Right lobe of liver (tissue), 6 donors: Measurements from ENCODE around the gene EDEM2. TPM values are rescaled to one million over a fixed set of nuclear protein-coding genes. Genes with fewer than 3 reads are reported as not detected.
A peak's percentile ranks its signal among the peaks of the same experiment; 100 is the strongest.
"Not testable (repeated sequence)": the region's sequence is repeated elsewhere in the genome, so short reads cannot be mapped to it uniquely, and the experiment has no call there.

Source experiments
- ATAC-seq, 4 donors: fragments of 200-7000 bp; cut with Tn5 transposase; one replicate each; pipeline ENCODE4 v1.9.1; 2020; ENCODE audit warnings: mild to moderate bottlenecking in 4 of 4, moderate library complexity in 4 of 4
- DNase-seq, 3 donors: peaks; one replicate each; pipeline ENCODE4 v3.0.0-alpha.2; 2020
- H3K27ac ChIP-seq, 3 donors: fragments of 200-600 bp; one replicate each; pipeline ENCODE4 v1.8.0; 2022
- H3K27me3 ChIP-seq, 2 donors: fragments of 200-600 bp; one replicate each; pipeline ENCODE4 v1.8.0; 2022
- H3K36me3 ChIP-seq, 4 donors: fragments of 200-600 bp; sonication (generic) in 1 of 4; one replicate each; pipeline versions ENCODE4 v1.5.1 to v1.8.0; 2017 to 2022; ENCODE audit warnings: control low read depth in 1 of 4
- H3K4me1 ChIP-seq, 4 donors: fragments of 200-600 bp; sonication (generic) in 1 of 4; one replicate each; pipeline versions ENCODE4 v1.5.1 to v1.8.0; 2017 to 2022; ENCODE audit warnings: control low read depth in 1 of 4
- H3K4me3 ChIP-seq, 3 donors: fragments of 200-600 bp; one replicate each; pipeline ENCODE4 v1.8.0; 2022
- H3K9me3 ChIP-seq, 4 donors: fragments of 200-600 bp; sonication (generic) in 1 of 4; one replicate each; pipeline versions ENCODE4 v1.5.1 to v1.8.0; 2017 to 2022; ENCODE audit warnings: control low read depth in 1 of 4
- CTCF ChIP-seq, 4 donors: fragments of 200-600 bp in 3 of 4; fragments of 450-650 bp in 1 of 4; IDR thresholded peaks; one replicate each; pipeline versions ENCODE4 v1.5.1 to v1.8.0; 2016 to 2022; ENCODE audit warnings: antibody characterized with exemption in 4 of 4, mild to moderate bottlenecking in 2 of 4
- POLR2A ChIP-seq: fragments of 450-650 bp; IDR thresholded peaks from one replicate; pipeline ENCODE4 v1.6.1; 2017; ENCODE audit warnings: antibody characterized with exemption, mild to moderate bottlenecking
- WGBS: methylation state at CpG from one replicate; pipeline ENCODE4 v1.1.6; 2018; ENCODE audit warnings: low coverage, low lambda C conversion rate; ENCODE audit not compliant: insufficient coverage; ENCODE audit errors: missing lambda C conversion rate; 5-methylcytosine and 5-hydroxymethylcytosine counted together
- intact Hi-C, 2 donors: fragments of 100-400 bp; cut with DNase I; formaldehyde crosslinking; loops; one replicate each; pipeline versions ENCODE4 v1.11.2 to v1.14.1; 2022
- total RNA-seq, 6 experiments: library from RNA; depleted of rRNA in 2 of 6; stranded (reverse); fragments of >200 nt in 2 of 6; fragmentation: NEBNext Ultra II Directional in 3 of 6; extraction: Animal tissue kit (Norgen Biotek cat#: 25700) in 3 of 6; gene quantifications; one replicate each; pipeline versions ENCODE4 v1.1.0 to v1.2.4, GENCODE V29; 2016 to 2023
- donor health status: DM: no; HTN: yes; CAD: no.
- donor health status: DM: no; HTN: no; CAD: no.
- donor health status: DM: no; HTN: no; CAD: no.
- donor health status: DM: no; HTN: yes; CAD: no.
- donor health status: DM: no; HTN: yes; CAD: no.

Gene EDEM2
- total RNA-seq, 6 experiments from 2014 or later, result 20.1 to 28.0 (median 23.9) TPM

DNA sequence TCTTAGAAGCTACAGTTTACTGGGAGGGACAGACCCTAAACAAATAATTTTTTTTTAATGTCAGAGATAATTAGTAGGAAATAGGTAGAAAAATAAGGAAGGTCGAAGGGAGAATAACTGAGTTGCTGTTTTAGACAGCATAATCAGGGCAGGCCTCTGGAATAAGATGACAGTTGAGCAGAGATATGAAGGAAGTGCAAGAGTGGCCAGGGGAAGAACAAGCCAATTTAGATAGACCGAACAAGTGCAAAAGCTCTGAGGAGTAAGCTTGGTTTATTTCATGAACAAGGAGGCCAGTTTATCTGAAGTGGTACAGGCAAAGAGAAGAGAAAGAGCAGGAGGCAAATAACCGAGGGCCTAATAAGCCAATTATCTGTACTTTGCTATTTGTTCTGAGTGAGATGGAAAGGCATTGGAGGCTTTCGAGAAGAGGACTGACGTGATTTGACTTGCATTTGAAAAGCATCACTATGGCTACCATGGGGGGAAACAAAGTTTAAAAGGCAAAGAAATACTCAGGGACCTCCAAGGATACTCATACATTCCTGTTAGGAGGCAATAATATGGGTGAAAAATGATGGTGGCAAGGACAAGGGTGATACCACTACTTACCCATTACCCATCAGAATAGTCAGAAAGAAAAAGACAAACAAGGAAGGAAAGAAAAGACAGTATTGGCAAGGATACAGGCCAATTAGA is 44.4 kb upstream of the EDEM2 start:
- H3K27ac ChIP-seq, result peak overlapping the region; percentile 22 to 41 (median 39)
- no peaks in the 10 kb centered on the region for H3K27me3 ChIP-seq
- WGBS, result 44% methylated on average over 5 of the region's 5 CpGs
- intact Hi-C loops, result no loop called here
- DNase-seq, result no peak
- TF ChIP-seq CTCF (IDR thresholded peaks at IDR 0.05) (no peak), POLR2A (no peak)
- peaks cover 0 to 29% (median 9%) of the 10 kb centered on the region in 4 donors for H3K4me1 ChIP-seq
- H3K36me3 ChIP-seq, result no peaks in the 10 kb centered on the region
- H3K4me3 ChIP-seq, result no peak overlapping the region
- peak in 3 of 4 donors; percentile 23 to 51 (median 33) for ATAC-seq
- peaks cover 0 to 5% (median 0%) of the 10 kb centered on the region in 4 donors for H3K9me3 ChIP-seq

DNA sequence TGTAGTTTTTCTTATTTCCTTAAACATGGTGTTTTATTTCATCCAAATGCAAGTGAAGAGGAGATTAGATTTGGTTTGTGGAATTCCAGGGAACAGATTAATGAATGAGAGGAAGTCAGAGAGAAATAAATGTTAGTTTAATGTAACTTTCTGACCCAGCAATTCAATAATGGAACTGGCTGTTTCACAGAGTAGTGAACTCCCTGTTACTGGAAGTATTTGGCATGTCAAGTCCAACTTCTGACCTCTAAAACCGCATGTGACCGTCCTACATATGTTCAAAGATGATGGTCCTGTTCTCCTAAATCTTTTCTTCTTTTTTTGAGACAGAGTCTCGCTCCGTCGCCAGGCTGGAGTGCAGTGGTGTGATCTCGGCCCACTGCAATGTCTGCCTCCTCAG is 43.4 kb upstream of the EDEM2 start:
- H3K27ac ChIP-seq, result peak overlapping the region in 2 of 3 donors; percentile 24 to 45
- DNase-seq (no peak), ATAC-seq (peak; percentile 64 to 77 (median 70))
- no peaks in the 10 kb centered on the region for H3K9me3 ChIP-seq
- WGBS, result 46% methylated on average over 6 of the region's 6 CpGs
- intact Hi-C loops, result no loop called here
- TF ChIP-seq CTCF (IDR thresholded peaks at IDR 0.05), result no peak
- TF ChIP-seq POLR2A, result no peak
- H3K36me3 ChIP-seq, result no peaks in the 10 kb centered on the region
- no peak overlapping the region for H3K4me3 ChIP-seq
- no peaks in the 10 kb centered on the region for H3K27me3 ChIP-seq
- peaks cover 0 to 29% (median 9%) of the 10 kb centered on the region in 4 donors for H3K4me1 ChIP-seq

DNA sequence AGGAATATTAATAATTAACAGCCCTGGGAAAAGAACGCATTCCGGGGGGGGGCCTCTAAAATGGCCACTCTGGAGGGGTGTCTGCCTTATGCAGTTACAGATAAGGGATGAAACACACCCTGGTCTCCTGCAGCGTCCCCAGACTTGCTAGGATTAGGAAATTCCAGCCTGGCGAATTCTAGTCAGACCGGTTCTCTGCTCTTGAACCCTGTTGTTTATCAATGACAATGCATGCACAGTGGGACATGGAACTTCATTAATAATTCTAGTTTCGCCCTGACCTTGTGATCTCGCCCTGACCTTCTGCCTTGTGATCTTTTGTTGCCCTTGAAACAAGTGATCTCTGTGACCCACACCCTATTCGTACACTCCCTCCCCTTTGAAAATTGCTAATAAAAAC is 42.1 kb upstream of the EDEM2 start:
- H3K4me3 ChIP-seq, intact Hi-C loops, H3K36me3 ChIP-seq, H3K9me3 ChIP-seq, DNase-seq, H3K27ac ChIP-seq, H3K27me3 ChIP-seq, ATAC-seq: not testable (repeated sequence)
- H3K4me1 ChIP-seq, result peaks cover 0 to 29% (median 9%) of the 10 kb centered on the region in 4 donors
- WGBS, result 70% methylated on average over 5 of the region's 8 CpGs

- H3K4me3 ChIP-seq, result no peak overlapping the region
- H3K27ac ChIP-seq, result no peak overlapping the region
- TF ChIP-seq CTCF (IDR thresholded peaks at IDR 0.05) (no peak), POLR2A (no peak)
- ATAC-seq, result no peak
- no peaks in the 10 kb centered on the region for H3K36me3 ChIP-seq
- no peaks in the 10 kb centered on the region for H3K9me3 ChIP-seq
- H3K27me3 ChIP-seq, result no peaks in the 10 kb centered on the region
- 58% methylated on average over 5 of the region's 5 CpGs for WGBS
- intact Hi-C loops, result no loop called here
- peaks cover 0 to 29% (median 9%) of the 10 kb centered on the region in 4 donors for H3K4me1 ChIP-seq
- DNase-seq, result no peak
Measured at GRCh38 chr20:35187584-35188190, 40.6 kb upstream of the EDEM2 start.

GRCh38 chr20:35186691-35187289 is 39.7 kb upstream of the EDEM2 start:
- H3K9me3 ChIP-seq, ATAC-seq, H3K27ac ChIP-seq, intact Hi-C loops, H3K4me3 ChIP-seq, H3K36me3 ChIP-seq, DNase-seq, H3K27me3 ChIP-seq: not testable (repeated sequence)
- H3K4me1 ChIP-seq, result peaks cover 0 to 23% (median 8%) of the 10 kb centered on the region in 4 donors
- 75% methylated on average over 9 of the region's 10 CpGs for WGBS
